Measurements from ENCODE around the gene GRIA1.
A peak's percentile ranks its signal among the peaks of the same experiment; 100 is the strongest.

- TF ChIP-seq, protein P1, sequence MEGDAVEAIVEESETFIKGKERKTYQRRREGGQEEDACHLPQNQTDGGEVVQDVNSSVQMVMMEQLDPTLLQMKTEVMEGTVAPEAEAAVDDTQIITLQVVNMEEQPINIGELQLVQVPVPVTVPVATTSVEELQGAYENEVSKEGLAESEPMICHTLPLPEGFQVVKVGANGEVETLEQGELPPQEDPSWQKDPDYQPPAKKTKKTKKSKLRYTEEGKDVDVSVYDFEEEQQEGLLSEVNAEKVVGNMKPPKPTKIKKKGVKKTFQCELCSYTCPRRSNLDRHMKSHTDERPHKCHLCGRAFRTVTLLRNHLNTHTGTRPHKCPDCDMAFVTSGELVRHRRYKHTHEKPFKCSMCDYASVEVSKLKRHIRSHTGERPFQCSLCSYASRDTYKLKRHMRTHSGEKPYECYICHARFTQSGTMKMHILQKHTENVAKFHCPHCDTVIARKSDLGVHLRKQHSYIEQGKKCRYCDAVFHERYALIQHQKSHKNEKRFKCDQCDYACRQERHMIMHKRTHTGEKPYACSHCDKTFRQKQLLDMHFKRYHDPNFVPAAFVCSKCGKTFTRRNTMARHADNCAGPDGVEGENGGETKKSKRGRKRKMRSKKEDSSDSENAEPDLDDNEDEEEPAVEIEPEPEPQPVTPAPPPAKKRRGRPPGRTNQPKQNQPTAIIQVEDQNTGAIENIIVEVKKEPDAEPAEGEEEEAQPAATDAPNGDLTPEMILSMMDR (IDR thresholded peaks at IDR 0.05), result peak in 1 of 3 donors; percentile 43
- no peak for TF ChIP-seq EP300 (IDR thresholded peaks at IDR 0.05)
Measured at GRCh38 chr5:153496835-153497234, 6.4 kb downstream of the GRIA1 start.
